Upper lobe of left lung (tissue), 4 donors: ENCODE measurements around the gene MAP10.

Experiments used
- EP300 ChIP-seq, 4 donors: sonication (generic); formaldehyde crosslinking; IDR thresholded peaks; one replicate each; pipeline ENCODE4 v1.5.1; 2017; ENCODE audit warnings: antibody characterized with exemption in 4 of 4, control low read depth in 2 of 4
- POLR2A ChIP-seq, 4 donors: fragments of 450-650 bp; IDR thresholded peaks; one replicate each; pipeline ENCODE4 v1.5.1; 2016 to 2017; ENCODE audit warnings: antibody characterized with exemption in 4 of 4, mild to moderate bottlenecking in 2 of 4
- POLR2AphosphoS5 ChIP-seq, 2 donors: sonication (generic); formaldehyde crosslinking; IDR thresholded peaks; one replicate each; pipeline ENCODE4 v1.5.1; 2017; ENCODE audit warnings: antibody characterized with exemption in 2 of 2
- TF ChIP-seq, protein P1 (sequence below), 6 experiments: fragments of 450-650 bp in 4 of 6; fragments of 200-600 bp in 2 of 6; sonication (generic) in 2 of 6; IDR thresholded peaks; one replicate each; pipeline ENCODE4 v1.5.1; 2016 to 2019; ENCODE audit warnings: antibody characterized with exemption in 6 of 6

DNA sequence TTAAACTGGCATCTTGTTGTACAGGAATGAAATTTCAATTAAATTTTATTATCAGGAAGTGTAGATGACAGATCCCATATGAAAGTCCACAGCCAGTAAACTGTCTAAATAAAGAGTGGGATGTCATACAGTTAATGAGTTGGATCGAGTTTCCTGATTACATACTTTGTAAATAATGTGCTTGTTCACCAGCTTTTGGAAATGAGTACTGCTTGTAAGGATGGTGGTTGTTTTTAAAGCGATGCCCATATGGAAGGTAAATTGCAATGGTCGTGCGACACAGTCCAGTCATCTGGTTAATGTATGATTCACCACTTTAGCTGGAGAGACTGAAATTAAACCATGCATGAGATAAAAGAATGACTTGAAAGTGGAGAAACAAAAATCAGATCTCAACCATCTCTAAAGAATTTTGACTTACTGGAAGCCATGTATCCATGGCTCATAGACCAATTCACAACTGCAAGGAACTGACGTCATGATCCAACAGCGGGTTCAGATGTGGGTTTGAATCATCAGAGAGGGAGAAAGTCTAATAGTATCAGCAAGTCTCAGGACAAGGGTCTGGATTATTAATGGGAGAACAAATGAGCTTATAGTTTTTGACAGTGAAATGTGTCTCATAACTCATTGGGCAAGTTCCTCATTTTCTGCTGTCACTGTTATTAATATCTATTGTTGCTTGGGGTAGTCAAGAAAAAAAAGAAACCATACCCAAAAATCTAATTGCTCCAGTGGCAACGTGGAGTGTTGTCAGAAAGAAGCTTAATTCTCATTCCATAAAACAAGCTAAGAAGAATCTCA, 49.0 kb downstream of the MAP10 start:
- TF ChIP-seq, protein P1, sequence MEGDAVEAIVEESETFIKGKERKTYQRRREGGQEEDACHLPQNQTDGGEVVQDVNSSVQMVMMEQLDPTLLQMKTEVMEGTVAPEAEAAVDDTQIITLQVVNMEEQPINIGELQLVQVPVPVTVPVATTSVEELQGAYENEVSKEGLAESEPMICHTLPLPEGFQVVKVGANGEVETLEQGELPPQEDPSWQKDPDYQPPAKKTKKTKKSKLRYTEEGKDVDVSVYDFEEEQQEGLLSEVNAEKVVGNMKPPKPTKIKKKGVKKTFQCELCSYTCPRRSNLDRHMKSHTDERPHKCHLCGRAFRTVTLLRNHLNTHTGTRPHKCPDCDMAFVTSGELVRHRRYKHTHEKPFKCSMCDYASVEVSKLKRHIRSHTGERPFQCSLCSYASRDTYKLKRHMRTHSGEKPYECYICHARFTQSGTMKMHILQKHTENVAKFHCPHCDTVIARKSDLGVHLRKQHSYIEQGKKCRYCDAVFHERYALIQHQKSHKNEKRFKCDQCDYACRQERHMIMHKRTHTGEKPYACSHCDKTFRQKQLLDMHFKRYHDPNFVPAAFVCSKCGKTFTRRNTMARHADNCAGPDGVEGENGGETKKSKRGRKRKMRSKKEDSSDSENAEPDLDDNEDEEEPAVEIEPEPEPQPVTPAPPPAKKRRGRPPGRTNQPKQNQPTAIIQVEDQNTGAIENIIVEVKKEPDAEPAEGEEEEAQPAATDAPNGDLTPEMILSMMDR (IDR thresholded peaks at IDR 0.05) = no peak
- TF ChIP-seq POLR2A (IDR thresholded peaks at IDR 0.05) (no peak), POLR2AphosphoS5 (IDR thresholded peaks at IDR 0.05) (no peak), EP300 (IDR thresholded peaks at IDR 0.05) (no peak)
